Ovary (tissue), 3 donors: ENCODE measurements around the gene ZKSCAN8.

ENCODE experiments used
- CTCF ChIP-seq, 3 donors: fragments of 450-650 bp in 2 of 3; fragments of 200-600 bp in 1 of 3; IDR thresholded peaks; one replicate each; pipeline versions ENCODE4 v1.5.1 to v1.8.0; 2016 to 2022; ENCODE audit warnings: antibody characterized with exemption in 3 of 3, mild to moderate bottlenecking in 1 of 3
- POLR2A ChIP-seq: fragments of 450-650 bp; IDR thresholded peaks from one replicate; pipeline ENCODE4 v1.6.1; 2017; ENCODE audit warnings: antibody characterized with exemption, mild to moderate bottlenecking, moderate library complexity
- donor health status: DM: no; HTN: no; CAD: no.

- TF ChIP-seq CTCF (IDR thresholded peaks at IDR 0.05): no peak
- no peak for TF ChIP-seq POLR2A
These were observed 65.3 kb downstream of the ZKSCAN8 start for GRCh38 chr6:28206928-28207509.
